OCI-LY7 (cell line): ENCODE results near the gene ZC3H7B.

Experiments used
- CTCF ChIP-seq: fragments of 200-600 bp; sonication (generic); conservative IDR thresholded peaks from 2 replicates; pipeline ENCODE4 v1.5.1; 2014; ENCODE audit warnings: mild to moderate bottlenecking, antibody characterized with exemption, low read length, moderate library complexity, mixed read lengths
- EZH2phosphoT487 ChIP-seq: fragments of 200-600 bp; sonication (generic); IDR thresholded peaks from 2 replicates; pipeline ENCODE4 v1.6.1; 2018; ENCODE audit warnings: low read depth, borderline replicate concordance, mild to moderate bottlenecking, mixed run types, antibody characterized with exemption, low read length, moderate library complexity, mixed read lengths

- TF ChIP-seq CTCF (no peak), EZH2phosphoT487 (no peak)
Observed at GRCh38 chr22:41343717-41344116, 42.4 kb downstream of the ZC3H7B start.
